SU-DHL-6 (cell line): ENCODE results near the gene FKBP10.

Source experiments
- H2AFZ ChIP-seq: fragments of 200-600 bp; sonication (generic); 2 replicates; pipeline ENCODE4 v1.6.1; 2014; ENCODE audit warnings: low read depth, mild to moderate bottlenecking, moderate library complexity, mixed read lengths, antibody characterized with exemption, low read length; ENCODE audit not compliant: severe bottlenecking
- H3F3A ChIP-seq: fragments of 200-600 bp; shearing (Covaris generic); 2 replicates; pipeline ENCODE4 v1.6.0; 2016; ENCODE audit warnings: antibody characterized with exemption, mild to moderate bottlenecking; ENCODE audit not compliant: insufficient read depth
- H3K27ac ChIP-seq: fragments of 200-600 bp; sonication (generic); 2 replicates; pipeline ENCODE4 v1.5.1; 2016; ENCODE audit warnings: low read depth, mild to moderate bottlenecking, low read length, moderate library complexity, mixed read lengths
- H3K27me3 ChIP-seq: fragments of 200-600 bp; sonication (generic), shearing (Covaris generic); 2 replicates; pipeline ENCODE4 v1.6.0; 2014; ENCODE audit warnings: mild to moderate bottlenecking, low read length
- H3K36me3 ChIP-seq: fragments of 200-600 bp; sonication (generic); 2 replicates; pipeline ENCODE4 v1.6.1; 2014; ENCODE audit warnings: mild to moderate bottlenecking, low read length, mixed read lengths
- H3K4me2 ChIP-seq: fragments of 300-600, 200-600 bp; shearing (Covaris generic), sonication (generic); 2 replicates; pipeline ENCODE4 v1.6.0; 2014; ENCODE audit warnings: low read length, low read depth, mild to moderate bottlenecking; ENCODE audit not compliant: poor library complexity, severe bottlenecking
- H3K4me3 ChIP-seq: fragments of 200-600 bp; sonication (generic); 2 replicates; pipeline ENCODE4 v1.5.1; 2014; ENCODE audit warnings: antibody characterized with exemption, low read length, mild to moderate bottlenecking, mixed read lengths; ENCODE audit not compliant: insufficient read depth, poor library complexity, severe bottlenecking
- H3K79me2 ChIP-seq: fragments of 200-600 bp; sonication (generic); 2 replicates; pipeline ENCODE4 v1.6.1; 2014; ENCODE audit warnings: mild to moderate bottlenecking, low read length, moderate library complexity; ENCODE audit not compliant: insufficient read depth
- H3K9ac ChIP-seq: fragments of 200-600 bp; sonication (generic); 2 replicates; pipeline ENCODE4 v1.7.0; 2014; ENCODE audit warnings: mild to moderate bottlenecking, low read length
- H3K9me2 ChIP-seq: fragments of 200-600 bp; sonication (generic); replicated peaks from 2 replicates; pipeline ENCODE4 v1.6.1; 2014; ENCODE audit warnings: low read length; ENCODE audit not compliant: insufficient read depth
- H3K9me3 ChIP-seq: fragments of 200-600 bp; sonication (generic); 2 replicates; pipeline ENCODE4 v1.6.1; 2014; ENCODE audit warnings: low read length, mixed read lengths; ENCODE audit not compliant: insufficient read depth
- H4K20me1 ChIP-seq: fragments of 200-600 bp; sonication (generic); 2 replicates; pipeline ENCODE4 v1.6.1; 2014; ENCODE audit warnings: low read depth, mild to moderate bottlenecking, antibody characterized with exemption, low read length, moderate library complexity, mixed read lengths
- CTCF ChIP-seq: fragments of 200-600 bp; sonication (generic); IDR thresholded peaks from one replicate; pipeline ENCODE4 v1.5.1; 2017; ENCODE audit warnings: antibody characterized with exemption, mild to moderate bottlenecking, low read length, moderate library complexity; ENCODE audit not compliant: insufficient read depth, poor library complexity, severe bottlenecking
- EZH2phosphoT487 ChIP-seq: fragments of 200-600 bp; sonication (generic), shearing (Covaris generic); conservative IDR thresholded peaks from 2 replicates; pipeline ENCODE4 v1.6.1; 2018; ENCODE audit warnings: mild to moderate bottlenecking, antibody characterized with exemption, low read length, moderate library complexity, mixed read lengths

Gene FKBP10

GRCh38 chr17:41786227-41787020, 26.4 kb upstream of the FKBP10 start, which contains the start of gene JUP:
Gene JUP (minus strand): TSS chr17:41786711. CDS start chr17:41771854, 14,857 bp downstream.
- H3K36me3 ChIP-seq: no peaks in the 10 kb centered on the region
- no peaks in the 10 kb centered on the region for H3K9me3 ChIP-seq
- H3K27me3 ChIP-seq: no peaks in the 10 kb centered on the region
- peak within 1 kb of the TSS; percentile 41 for H3K4me2 ChIP-seq
- H3F3A ChIP-seq: no peaks in the 10 kb centered on the region
- no peaks in the 10 kb centered on the region for H3K79me2 ChIP-seq
- TF ChIP-seq CTCF: peak; percentile 38
- TF ChIP-seq EZH2phosphoT487: no peak
- H3K27ac ChIP-seq: no peak within 1 kb of the TSS
- no peak within 1 kb of the TSS for H3K9ac ChIP-seq
- no peaks in the 10 kb centered on the region for H4K20me1 ChIP-seq
- no peaks in the 10 kb centered on the region for H3K9me2 ChIP-seq
- H3K4me3 ChIP-seq: no peak within 1 kb of the TSS
- H2AFZ ChIP-seq: no peak within 1 kb of the TSS

- no peaks in the 10 kb centered on the region for H4K20me1 ChIP-seq
- no peaks in the 10 kb centered on the region for H3F3A ChIP-seq
- no peaks in the 10 kb centered on the region for H3K79me2 ChIP-seq
- H3K4me3 ChIP-seq: no peak overlapping the region
- no peak for TF ChIP-seq EZH2phosphoT487
- TF ChIP-seq CTCF: no peak
- no peaks in the 10 kb centered on the region for H3K27me3 ChIP-seq
- no peaks in the 10 kb centered on the region for H3K9me2 ChIP-seq
- no peak overlapping the region for H3K4me2 ChIP-seq
- H3K9ac ChIP-seq: no peak overlapping the region
- H3K9me3 ChIP-seq: no peaks in the 10 kb centered on the region
- no peak overlapping the region for H2AFZ ChIP-seq
- H3K27ac ChIP-seq: no peak overlapping the region
- no peaks in the 10 kb centered on the region for H3K36me3 ChIP-seq
These were observed 25.8 kb upstream of the FKBP10 start for GRCh38 chr17:41787021-41787418.

GRCh38 chr17:41792845-41793783, 19.7 kb upstream of the FKBP10 start:
- no peak overlapping the region for H3K4me2 ChIP-seq
- no peak overlapping the region for H3K4me3 ChIP-seq
- H2AFZ ChIP-seq: no peak overlapping the region
- no peaks in the 10 kb centered on the region for H3F3A ChIP-seq
- H3K9ac ChIP-seq: no peak overlapping the region
- H3K27ac ChIP-seq: no peak overlapping the region
- TF ChIP-seq CTCF (no peak), EZH2phosphoT487 (no peak)
- H3K9me3 ChIP-seq: no peaks in the 10 kb centered on the region
- no peaks in the 10 kb centered on the region for H4K20me1 ChIP-seq
- H3K79me2 ChIP-seq: no peaks in the 10 kb centered on the region
- no peaks in the 10 kb centered on the region for H3K9me2 ChIP-seq
- H3K36me3 ChIP-seq: no peaks in the 10 kb centered on the region
- no peaks in the 10 kb centered on the region for H3K27me3 ChIP-seq
